Measurements from ENCODE around the gene TRMT2A. TPM values are rescaled to one million over a fixed set of nuclear protein-coding genes. Genes with fewer than 3 reads are reported as not detected.

The TRMT2A gene
- total RNA-seq, 2 donors from 2014 or later = 76.8 to 98.6 TPM

DNA sequence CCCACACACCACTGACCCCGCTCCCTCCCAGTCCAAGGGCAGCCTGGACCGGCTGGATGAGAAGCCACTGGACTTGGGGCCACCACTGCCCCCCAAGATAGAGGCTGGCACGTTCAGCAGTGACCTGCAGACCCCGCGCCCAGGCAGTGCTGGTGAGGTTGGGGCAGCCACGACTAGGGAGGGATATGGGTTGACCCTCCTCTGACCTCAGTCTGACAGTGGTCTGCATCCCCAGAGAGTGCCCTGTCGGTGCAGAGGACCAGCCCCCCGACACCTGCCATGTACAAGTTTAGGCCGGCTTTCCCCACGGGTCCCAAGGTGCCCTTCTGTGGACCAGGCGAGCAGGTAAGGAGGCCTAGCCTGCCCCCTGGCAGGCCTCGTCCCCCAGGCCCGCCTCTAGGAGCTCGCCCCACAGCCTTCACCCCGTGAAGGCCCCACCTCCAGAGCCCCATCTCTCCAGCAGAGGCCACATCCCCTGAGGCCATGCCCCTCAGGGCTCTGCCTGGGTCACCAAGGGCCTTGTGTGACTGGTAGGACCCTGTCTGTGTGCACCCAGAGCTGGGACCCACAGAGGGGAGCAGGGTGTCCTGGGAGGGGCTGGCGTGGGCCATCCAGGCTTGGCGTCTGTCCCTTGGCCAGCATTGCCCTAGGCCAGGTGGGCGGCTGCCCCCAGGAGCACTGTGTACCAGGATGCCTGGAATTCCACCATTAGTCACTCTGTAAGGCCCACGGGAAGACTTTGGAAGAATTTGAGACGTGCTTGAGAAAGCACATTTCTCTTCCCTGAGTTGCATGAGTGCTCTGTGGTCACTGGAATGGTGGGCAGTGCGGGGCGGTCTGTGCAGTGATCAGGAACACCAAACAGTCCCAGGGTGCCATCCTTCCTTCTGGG lies 24.4 kb upstream of the TRMT2A start:
- DNase-seq = no peak
- Histone ChIP-seq H3K9me3 (no peaks in the 10 kb centered on the region), H3K4me3 (no peak overlapping the region), H3K36me3 (replicated peaks in 1 of 2; ENCODE audit: insufficient read depth in 1 of 2, low read depth in 2 of 2) (no peaks in the 10 kb centered on the region), H3K4me1 (peaks cover 10% of the 10 kb centered on the region), H3K27me3 (no peaks in the 10 kb centered on the region), H3K27ac (no peak overlapping the region)
- TF ChIP-seq CTCF (IDR thresholded peaks at IDR 0.05) (no peak), POLR2A (IDR thresholded peaks at IDR 0.05) (no peak)
- 88 to 94% methylated on average over 3 to 16 of the region's 22 CpGs for WGBS, 2 donors
- intact Hi-C loops (cut with DNase I) = no loop called here
- no peak for ATAC-seq

DNA sequence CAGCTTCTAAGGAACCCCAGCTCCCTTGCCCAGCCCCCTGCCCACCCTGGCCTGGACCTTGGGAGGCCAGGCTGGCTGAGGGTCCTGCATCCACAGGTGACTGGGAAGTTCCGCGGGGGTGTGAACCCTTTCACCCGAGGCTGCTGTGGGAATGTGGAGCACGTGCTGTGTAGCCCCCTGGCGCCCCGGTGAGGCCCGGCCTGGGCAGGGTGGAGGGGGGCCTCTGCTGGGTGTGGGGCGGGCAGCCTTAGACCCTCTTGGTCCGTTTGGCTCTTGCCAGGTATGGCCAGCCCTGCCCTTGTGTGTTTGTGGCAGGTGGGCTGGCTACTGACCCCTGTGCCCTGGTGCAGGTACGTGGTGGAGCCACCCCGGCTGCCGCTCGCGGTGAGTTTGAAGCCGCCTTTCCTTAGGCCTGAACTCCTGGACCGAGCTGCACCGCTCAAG lies 23.5 kb upstream of the TRMT2A start:
- Histone ChIP-seq H3K9me3 (no peaks in the 10 kb centered on the region), H3K27me3 (no peaks in the 10 kb centered on the region), H3K4me1 (peaks cover 18% of the 10 kb centered on the region), H3K27ac (no peak overlapping the region), H3K4me3 (no peak overlapping the region), H3K36me3 (replicated peaks in 1 of 2; ENCODE audit: insufficient read depth in 1 of 2, low read depth in 2 of 2) (no peaks in the 10 kb centered on the region)
- TF ChIP-seq CTCF (IDR thresholded peaks at IDR 0.05) (no peak), POLR2A (IDR thresholded peaks at IDR 0.05) (no peak)
- intact Hi-C loops (cut with DNase I) = no loop called here
- WGBS, 2 donors = 93% methylated on average over 13 of the region's 17 CpGs; no CpG with 5 or more reads in 1 of the 2 donors
- DNase-seq (no peak), ATAC-seq (no peak)

GRCh38 chr22:20140107-20140445 lies 23.1 kb upstream of the TRMT2A start:
- H3K9me3 ChIP-seq = no peaks in the 10 kb centered on the region
- peaks cover 22% of the 10 kb centered on the region for H3K4me1 ChIP-seq
- no peak overlapping the region for H3K4me3 ChIP-seq
- no peak for ATAC-seq
- no peak overlapping the region for H3K27ac ChIP-seq
- no peaks in the 10 kb centered on the region for H3K36me3 ChIP-seq (replicated peaks in 1 of 2; ENCODE audit: insufficient read depth in 1 of 2, low read depth in 2 of 2)
- no peaks in the 10 kb centered on the region for H3K27me3 ChIP-seq
- DNase-seq = no peak
- WGBS, 2 donors = 90 to 92% methylated on average over 2 to 11 of the region's 11 CpGs
- intact Hi-C loops (cut with DNase I) = no loop called here
- TF ChIP-seq POLR2A (IDR thresholded peaks at IDR 0.05) = no peak
- TF ChIP-seq CTCF (IDR thresholded peaks at IDR 0.05) = no peak

DNA sequence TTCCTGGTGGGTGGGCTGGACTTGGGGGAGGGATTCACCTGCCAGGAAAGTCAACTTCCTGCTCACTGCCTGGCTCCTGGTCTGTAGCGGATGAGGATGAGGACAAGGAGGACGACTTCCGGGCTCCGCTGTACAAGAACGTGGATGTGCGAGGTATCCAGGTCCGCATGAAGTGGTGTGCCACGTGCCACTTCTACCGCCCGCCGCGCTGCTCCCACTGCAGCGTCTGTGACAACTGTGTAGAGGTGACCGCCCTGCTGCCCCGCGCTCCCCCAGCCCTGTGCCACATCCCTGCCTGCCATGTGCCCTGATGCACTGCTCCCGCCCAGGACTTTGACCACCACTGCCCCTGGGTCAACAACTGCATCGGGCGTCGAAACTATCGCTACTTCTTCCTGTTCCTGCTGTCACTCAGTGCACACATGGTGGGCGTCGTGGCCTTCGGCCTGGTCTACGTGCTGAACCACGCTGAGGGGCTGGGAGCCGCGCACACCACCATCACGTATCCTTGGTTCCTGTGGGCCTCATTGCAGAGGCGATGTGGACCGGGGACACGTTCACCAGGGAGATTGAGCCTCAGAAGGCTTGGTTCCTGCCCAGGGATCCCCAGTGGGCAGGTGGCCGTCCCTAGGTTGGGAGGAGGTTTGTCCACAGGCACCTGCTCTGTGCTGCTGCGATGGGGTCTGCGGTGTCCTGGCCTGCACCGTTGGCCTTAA lies 22.5 kb upstream of the TRMT2A start:
- H3K4me1 ChIP-seq = peaks cover 27% of the 10 kb centered on the region
- intact Hi-C loops (cut with DNase I) = no loop called here
- WGBS, 2 donors = 91 to 93% methylated on average over 19 to 36 of the region's 36 CpGs
- no peaks in the 10 kb centered on the region for H3K36me3 ChIP-seq (replicated peaks in 1 of 2; ENCODE audit: insufficient read depth in 1 of 2, low read depth in 2 of 2)
- H3K9me3 ChIP-seq = no peaks in the 10 kb centered on the region
- H3K4me3 ChIP-seq = no peak overlapping the region
- H3K27ac ChIP-seq = no peak overlapping the region
- no peak for DNase-seq
- no peaks in the 10 kb centered on the region for H3K27me3 ChIP-seq
- no peak for TF ChIP-seq CTCF (IDR thresholded peaks at IDR 0.05)
- TF ChIP-seq POLR2A (IDR thresholded peaks at IDR 0.05) = no peak
- no peak for ATAC-seq

Data from body of pancreas (tissue), 4 donors.